ENCODE data around the gene ATP9B.

ATP9B gene

DNA sequence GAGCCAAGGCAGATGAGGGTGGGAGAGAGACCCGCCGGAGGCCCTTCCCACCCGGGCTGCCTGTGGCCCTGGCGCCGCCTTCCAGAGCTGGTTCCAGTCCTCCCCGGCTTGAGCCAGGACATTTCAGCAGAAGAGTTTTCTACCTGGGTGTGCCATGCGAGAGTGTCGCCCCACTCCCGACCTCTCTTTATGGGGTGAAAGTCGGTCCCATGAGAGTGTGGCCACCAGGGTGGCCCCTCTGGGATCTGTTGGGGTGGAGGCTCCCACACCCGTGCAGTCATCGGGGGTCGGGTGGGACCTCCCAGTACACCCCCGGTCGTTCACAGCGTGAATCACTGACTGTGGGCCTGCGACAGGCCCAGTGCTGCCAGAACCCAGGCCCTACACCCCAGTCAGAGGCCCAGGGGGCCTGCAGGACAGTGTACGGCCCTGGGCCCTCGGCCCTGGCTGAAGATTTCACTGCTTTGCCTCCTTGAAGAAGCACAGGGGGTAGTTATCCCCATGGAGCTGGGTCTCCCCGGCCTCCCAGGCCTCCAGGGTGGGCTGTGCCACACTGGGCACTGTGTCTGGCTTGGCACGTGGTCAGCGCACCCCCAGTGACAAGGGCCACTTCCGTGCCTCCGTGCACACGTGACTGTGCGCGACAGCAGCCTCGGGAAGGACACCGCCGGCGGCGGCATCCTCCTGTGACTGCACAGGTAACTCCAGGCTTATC, 332.5 kb downstream of the ATP9B start:
- DNase-seq: no peak

DNA sequence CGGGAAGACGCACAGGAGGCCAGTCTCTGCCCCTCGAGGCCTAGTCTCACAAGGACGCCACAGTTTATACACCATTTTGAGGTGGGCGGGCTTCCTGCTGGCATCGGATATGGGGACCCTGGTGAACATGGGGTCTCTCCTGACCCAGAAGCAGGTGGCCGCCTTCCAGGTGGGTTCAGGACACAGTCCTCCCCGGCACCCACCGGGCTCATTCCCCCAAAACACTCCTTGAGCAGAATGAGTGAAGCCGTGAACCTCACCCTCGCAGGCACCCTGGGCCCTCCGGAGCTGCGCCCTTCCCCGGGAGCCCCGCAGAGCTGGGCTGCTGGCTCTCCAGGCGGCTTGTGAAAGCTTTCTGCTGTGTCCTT, 333.0 kb downstream of the ATP9B start:
- no peak for DNase-seq

DNA sequence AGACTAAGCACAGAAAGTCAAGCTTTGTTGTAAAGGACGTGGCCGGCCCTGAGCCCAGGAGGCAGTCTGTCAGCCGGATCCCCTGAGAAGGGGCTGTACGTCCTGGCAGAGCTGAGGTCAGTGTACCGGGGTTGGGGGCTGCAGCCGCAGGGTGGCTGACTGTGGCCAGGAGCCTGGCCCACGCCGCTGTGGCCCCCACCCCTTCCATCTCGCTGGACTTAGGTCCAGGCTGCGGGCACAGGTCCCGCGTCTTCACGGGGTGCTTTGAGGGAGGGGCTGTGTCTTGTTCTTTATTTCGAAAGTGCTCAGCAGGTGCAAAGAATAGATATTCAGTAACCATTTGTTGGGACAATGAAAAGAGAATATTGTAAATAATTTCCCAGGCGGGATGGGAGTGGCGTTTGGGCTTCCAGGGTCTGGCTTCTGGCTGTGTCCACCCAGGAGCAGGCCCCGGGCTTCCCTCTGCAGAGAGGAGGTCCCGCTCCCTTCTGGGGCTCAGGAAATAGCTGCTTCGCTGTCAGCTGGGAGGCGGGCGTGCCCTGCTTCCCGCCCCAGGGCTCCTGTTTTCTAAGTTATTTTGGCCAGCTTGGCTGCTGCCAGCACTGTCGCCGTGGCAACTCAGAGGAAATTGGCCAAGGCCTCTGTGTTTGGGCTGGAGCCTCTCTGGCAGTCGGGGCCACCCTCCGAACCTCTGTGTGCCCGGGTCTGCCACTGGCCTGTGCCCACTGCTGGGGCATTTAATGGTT, 334.0 kb downstream of the ATP9B start:
- no peak for DNase-seq

DNA sequence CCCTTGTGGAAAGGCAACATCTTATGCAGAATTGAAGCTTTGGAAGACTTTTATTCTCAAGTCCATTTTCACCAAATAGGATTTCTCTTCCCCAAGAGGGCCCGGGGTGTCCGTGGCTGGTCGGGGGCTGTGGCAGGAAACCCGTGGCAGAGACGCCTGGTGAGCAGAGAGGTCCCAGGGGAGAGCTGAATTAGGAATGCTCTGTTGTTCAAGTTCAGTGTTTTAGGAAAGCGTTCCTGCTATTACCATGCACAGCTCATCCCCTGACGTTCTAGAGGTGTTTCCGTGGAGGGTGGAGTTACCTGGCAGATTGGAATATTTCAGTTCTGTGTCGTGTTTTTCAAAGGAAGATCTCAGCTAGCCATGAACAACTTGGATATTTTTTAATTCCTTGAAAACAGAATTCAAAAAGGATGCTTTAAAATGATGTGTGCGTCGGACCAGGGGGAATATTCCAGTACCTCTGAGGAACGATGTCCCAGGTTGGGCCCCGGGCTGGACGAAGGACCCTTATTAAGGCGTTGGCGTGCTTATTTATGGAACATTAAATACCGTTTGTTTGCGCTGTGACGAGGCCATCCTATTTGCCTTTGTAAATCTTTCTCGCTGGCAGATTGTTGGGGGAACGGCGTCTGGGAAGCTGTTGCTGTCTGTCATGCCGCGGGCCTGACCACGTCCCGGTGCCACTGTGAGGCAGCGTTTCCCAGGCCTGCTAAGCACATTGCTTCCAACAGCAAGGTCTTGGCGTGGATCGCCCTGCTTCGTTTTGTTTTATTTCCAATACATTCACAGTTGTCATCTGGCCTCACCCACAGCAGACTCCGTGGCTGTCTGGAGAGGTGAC, 334.8 kb downstream of the ATP9B start:
- DNase-seq: no peak

DNA sequence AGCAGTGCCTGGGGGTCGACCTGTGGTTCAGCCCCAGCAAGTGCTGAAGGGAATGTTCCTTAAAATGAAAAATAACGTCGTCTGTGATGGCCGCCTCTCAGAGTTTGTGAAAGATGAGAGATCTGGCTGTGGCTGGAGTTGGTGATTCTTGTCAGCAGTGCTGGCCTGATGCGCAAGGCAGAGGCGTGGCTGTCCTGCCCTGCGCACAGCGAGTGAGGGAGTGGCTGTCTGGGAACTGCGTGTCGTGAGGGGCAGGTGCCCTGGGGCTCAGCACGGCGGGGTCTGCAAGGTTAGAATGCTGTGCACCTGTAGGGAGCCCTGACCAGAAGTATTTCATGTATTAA, 335.3 kb downstream of the ATP9B start:
- DNase-seq: no peak

DNA sequence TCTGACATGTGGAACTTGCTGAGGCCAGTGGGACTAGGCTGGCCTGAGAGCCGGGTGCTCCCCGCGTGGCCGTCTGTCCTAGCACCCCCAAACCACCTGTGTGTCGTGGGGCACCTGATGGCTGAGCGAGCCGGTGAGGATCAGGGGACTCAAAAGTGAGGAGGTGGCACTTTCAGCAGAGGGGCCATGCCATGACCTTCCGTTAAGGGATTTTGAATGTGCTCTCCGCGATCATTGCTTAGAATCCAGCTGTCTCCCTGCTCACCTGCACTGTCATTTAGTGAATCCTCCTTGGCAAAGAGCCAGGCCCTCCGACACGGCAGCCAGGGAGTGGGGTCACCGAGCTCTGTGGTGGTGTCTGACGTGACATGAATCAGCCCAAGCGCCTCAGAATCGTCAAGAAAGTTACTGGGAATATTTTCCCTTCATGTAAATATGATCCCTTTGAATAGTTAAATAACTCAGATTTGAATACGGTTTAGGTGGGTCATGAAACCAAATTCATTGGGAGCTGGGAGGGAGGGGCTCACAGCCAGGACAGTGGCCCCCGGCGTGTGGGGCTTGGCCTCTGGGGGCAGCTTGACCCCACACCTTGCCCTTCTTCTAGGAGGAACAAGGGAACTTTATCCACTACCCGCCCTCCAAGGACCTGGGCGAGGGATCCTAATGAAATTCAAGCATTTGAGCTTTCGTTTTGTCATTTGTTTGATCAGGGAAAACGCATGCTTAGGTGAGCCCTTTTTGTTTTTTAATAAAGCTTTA, 336.0 kb downstream of the ATP9B start:
- no peak for DNase-seq

DNA sequence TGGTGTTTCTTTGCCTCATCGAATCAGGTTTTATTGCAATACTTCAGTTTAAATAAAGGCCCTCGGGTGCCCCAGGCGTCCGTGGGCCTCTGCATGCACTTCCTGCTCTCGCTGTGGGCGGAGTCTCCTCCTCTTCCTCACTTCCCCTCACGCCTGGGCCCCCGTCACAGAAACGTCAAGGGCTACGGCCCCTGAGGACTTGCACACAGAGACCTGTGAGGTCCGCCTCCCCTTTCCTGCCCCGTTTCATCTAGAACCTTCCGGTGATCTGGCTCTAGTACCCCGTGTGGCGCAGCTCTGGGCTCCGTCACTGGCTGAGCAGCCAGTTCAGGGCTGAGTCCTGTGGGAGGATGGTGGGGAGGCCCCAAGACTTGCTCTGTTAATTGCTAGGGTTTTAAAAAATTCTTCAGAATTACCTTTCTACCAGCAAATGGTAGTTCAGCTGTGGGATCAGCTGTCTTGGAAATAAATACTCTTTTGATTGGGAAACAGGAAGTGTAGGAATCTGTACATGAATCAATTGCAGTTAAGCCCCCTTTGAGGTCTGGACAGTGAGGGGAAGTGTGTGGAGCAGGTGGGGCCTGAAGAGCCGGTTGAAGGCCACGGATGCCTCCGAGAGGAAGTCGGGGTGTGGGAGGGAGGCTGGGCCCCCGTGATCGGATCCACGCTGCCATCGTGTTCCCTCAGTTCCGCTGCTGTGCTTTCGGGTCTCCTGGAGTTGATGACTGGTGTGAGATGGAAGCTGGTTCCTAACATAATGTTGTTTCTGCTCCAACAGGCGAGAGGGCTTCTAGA, 336.8 kb downstream of the ATP9B start:
- DNase-seq: no peak

DNA sequence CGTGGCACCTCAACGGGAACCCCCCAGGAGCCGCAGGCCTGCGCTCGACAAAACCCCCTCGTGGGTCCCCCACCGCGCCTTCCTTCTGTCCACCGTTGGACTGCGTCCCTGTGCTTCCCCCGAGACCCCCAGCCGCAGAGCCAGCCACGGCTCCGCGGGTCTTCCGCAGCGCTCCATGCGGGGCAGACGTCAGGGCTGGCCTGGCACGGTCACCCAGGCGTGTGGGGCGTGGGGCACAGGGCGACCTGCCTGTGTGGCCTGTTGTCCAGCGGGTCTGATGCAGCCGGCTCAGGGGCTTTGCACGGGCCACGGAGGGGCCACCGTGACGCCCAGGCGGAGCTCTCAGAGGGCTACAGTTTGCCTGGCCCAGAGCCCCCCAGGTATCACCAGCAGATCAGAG, 337.5 kb downstream of the ATP9B start:
- no peak for DNase-seq

DNA sequence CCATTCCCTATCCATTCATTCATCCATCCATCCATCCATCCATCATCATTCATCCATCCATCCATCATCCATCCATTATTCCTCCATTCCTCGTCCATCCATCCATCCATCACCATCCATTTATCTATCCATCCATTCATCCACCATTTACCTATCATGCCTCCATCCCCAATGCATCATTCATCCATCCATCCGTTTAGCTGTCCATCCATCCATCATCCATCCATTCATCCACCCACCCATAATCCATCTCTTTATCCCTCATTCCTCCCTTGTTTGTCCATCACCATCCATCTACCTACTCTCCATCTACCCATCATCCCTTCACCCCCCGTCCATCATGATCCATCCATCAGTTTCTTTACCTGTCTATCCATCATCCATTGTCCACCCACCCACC, 340.1 kb downstream of the ATP9B start:
- no peak for DNase-seq

DNA sequence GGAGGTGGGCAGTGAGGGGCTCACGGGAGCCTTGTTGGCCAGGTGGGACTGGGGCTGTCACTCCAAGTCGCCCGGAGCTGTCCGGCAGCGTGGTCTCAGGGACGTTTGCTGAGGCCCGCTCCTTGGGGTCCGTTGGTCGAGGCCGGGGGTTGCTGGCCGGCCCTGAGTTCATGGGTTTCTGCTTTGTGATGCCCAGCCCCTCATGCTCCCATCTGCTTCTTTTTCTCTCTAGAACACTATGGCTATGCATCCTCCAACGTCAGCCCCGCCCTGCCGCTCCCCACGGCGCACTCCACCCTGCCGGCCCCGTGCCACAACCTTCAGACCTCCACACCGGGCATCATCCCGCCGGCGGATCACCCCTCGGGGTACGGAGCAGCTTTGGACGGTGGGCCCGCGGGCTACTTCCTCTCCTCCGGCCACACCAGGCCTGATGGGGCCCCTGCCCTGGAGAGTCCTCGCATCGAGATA, 341.0 kb downstream of the ATP9B start:
- no peak for DNase-seq

DNA sequence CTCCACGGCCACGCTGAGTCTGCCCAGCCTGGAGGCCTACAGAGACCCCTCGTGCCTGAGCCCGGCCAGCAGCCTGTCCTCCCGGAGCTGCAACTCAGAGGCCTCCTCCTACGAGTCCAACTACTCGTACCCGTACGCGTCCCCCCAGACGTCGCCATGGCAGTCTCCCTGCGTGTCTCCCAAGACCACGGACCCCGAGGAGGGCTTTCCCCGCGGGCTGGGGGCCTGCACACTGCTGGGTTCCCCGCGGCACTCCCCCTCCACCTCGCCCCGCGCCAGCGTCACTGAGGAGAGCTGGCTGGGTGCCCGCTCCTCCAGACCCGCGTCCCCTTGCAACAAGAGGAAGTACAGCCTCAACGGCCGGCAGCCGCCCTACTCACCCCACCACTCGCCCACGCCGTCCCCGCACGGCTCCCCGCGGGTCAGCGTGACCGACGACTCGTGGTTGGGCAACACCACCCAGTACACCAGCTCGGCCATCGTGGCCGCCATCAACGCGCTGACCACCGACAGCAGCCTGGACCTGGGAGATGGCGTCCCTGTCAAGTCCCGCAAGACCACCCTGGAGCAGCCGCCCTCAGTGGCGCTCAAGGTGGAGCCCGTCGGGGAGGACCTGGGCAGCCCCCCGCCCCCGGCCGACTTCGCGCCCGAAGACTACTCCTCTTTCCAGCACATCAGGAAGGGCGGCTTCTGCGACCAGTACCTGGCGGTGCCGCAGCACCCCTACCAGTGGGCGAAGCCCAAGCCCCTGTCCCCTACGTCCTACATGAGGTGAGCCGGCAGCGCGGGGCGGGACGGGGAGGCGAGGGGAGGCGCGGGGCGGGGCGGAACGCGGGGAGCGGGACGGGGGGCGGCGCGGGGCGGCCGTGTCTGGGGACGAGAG, 341.8 kb downstream of the ATP9B start:
- DNase-seq: no peak

DNA sequence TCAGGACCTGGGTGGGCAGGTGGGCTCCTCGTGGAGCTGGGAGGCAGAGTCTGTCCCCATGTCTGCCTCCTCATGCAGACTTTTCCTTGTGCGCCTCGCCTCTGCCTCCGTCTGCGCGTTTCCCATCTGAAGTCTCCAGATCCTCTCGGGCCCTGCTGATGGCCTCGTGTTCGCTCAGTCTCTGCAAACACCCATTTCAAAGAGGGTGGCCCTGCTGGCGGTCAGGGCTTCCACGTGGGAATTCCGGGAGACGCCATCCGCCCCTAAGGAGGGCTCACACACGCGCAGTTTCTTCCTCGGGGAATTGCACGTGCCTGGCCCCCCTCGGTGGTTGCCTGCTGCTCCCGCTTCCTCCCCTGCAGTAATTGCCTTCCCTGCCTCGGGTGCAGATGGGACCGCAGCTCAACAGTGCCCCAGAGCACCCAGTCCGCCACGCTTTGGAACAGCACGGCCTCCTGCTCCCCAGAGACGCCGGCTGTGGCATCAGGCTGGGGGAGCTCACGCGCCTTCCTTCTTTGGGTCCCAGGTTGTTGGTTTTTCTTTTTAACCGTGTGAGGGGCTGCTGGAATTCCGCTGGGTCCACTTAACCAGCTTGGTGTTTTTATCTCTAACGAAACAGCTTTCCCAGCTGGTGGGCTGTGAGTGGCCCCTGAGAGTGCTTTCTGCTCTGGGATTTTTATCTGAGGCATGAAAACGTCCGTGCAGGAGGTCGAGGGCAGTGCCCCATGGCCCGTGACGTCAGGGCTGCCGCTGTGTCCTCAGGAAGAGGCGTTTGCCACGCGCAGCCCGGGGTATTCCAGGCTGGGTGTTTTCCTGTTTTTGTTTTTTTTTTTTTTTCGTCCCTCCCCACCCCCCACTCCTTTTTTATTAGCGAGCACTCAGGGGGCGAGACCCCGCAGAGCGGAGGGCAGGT, 342.7 kb downstream of the ATP9B start:
- DNase-seq: no peak

DNA sequence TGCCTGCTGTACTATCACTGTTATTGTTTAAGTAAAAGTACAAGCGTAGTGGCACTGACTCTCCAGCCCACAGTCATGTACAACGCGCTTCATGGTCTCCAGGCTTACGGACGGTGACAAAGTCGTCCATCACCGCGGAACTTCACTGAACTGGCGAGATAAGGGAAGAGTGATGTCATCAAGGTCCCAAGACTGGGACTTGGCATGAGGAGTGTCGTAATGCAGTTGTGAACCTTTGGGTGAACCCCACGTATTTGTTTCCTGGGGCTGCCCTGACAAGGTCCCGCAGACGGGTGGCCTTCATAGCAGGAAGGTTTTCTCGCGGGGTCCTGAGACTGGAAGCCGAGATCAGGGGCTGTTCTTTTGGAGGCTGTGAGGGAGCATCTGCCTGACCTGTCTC, 343.8 kb downstream of the ATP9B start:
- no peak for DNase-seq

DNA sequence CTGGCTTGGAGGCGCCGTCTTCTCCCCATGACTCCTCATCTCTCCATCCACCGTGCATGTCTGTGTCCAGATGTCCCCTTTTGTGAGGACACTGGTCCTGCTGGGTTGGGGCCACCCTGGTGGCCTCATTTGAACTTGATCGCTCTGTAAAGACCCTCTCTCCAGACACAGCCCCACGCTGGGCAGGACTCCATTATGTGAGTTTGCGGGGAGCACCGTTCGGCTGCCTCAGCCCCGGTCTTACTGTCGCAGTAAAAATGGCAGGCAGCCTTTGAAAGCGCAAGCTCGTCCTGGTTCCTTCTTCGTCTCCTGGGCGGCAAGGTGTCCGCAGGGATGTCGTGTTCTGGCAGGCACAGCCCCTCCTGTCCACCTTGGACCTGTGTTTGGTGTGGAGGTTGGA, 344.2 kb downstream of the ATP9B start:
- no peak for DNase-seq

DNA sequence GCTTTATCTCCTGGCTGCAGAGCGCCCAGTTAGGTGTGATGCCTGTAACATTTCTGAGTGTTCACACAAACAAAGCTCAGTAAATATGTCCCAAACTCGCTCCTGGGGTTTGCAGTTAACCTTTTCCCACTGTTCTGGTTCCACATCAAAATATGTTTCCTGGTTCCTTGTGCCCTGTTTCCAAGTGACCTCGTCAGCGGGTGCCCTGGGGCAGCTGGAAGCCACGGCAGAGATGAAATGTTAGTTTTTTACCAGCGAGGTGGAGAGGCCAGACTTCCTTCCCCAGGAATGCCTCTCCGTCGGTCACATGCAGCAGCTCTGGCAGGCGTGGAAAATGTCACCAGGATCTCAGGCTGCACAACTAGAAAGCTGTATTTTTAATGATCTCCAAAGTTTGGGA, 344.7 kb downstream of the ATP9B start:
- no peak for DNase-seq

DNA sequence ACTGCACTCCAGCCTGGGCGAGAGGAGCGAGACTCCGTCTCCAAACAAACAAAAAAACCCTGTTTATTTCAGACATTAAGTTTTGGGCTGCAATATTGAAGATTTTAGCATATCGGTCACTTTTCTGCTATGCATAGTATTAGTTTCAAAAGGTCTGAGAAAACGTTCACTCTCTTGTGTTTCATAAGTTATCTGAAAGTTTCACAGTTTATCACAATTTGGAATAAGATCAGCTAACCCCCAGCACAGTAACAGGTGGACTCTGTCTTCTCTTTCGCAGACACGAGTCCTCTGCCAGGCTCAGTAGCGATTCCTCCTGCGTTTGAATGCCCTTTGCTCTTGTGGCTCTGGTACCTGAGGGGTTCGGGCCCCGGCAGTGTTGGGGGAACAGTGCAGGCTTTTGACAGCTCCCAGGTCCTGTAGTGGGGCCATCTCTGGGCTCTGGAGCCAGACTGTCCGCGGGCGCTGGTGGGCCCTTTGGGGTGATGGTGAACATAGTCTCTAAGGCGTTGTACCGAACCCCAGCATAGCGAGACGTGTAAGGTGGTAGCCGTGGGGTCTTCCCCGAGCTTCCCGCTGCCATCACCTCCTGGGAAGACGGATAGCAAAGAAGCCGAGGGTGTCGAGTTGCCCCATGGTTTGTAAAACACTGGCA, 347.0 kb downstream of the ATP9B start:
- no peak for DNase-seq

DNA sequence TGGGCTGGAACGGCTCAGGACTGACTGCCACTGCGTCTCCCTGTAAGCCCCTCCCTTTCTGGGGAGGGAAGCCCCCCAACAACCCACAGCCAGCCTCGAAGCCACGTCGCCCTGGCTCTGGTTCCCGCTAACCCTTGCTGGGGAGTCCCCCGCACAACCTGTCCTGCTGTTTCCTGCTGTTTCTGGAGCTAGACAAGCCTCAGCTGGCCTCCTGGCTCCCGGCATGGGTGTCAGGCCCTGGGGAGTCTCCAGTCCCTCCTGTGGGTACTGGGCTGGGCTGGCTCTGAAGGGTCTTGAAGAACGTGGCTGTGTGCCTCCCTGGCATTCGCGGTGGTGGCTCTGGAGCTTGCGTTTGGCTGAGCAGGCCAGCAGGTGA, 347.5 kb downstream of the ATP9B start:
- DNase-seq: no peak

DNA sequence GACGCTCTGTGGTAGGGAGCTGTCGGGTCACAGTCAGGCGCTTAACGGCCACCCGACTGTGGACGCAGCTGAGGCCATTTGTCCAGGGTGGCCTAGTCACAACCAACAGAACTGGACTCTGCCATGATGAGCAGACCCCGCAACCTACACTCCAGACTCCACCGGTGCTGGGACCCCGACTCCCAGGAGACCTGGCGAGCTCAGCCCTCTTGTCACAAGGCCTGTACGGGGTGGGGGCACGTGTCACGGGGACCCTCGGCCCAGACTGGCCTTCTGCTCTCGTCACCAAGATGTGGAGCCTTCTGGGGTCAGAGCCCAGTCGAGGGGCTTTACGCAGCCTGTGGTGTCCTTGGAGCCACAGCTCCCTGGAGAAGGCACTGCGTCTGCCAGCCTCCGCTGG, 349.0 kb downstream of the ATP9B start:
- no peak for DNase-seq

DNA sequence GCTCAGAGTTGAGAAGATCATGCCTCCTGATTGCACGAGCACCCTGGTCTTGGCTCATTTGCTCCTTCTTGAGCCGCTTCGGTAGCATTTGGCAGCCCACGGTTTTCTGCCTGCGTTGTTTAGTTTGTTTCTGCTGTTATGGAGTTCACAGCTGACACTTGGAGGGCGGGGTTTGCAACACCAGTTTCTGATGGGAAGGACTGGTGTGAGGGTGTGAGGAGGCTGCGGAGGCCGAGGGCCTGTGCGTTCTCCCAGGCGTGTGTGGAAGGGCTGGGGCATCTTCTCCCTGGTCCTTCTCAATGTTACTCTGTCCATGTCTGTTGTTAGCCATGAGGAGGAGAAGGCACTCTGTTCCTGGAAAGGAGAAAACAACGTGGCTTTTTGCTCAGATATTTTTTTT, 349.4 kb downstream of the ATP9B start:
- DNase-seq: no peak
